WTC11 (cell line): Measurements from ENCODE around the gene CCS. TPM values are rescaled to one million over a fixed set of nuclear protein-coding genes. Genes with fewer than 3 reads are reported as not detected.

Source experiments
- CREM ChIP-seq: sonication (generic); formaldehyde crosslinking; IDR thresholded peaks from 2 replicates; pipeline ENCODE4 v1.8.1; 2022; ENCODE audit warnings: mild to moderate bottlenecking, missing genetic modification reagents, moderate library complexity
- FOXJ3 ChIP-seq: sonication (generic); formaldehyde crosslinking; IDR thresholded peaks from 2 replicates; pipeline ENCODE4 v1.9.0; 2021; ENCODE audit warnings: missing genetic modification reagents, mild to moderate bottlenecking, borderline replicate concordance
- FOXK1 ChIP-seq: sonication (generic); formaldehyde crosslinking; IDR thresholded peaks from 2 replicates; pipeline ENCODE4 v1.8.0; 2022; ENCODE audit warnings: mild to moderate bottlenecking, moderate library complexity, missing genetic modification reagents
- HMGA2 ChIP-seq: fragments of 250-450 bp; sonication (Bioruptor Pico); IDR thresholded peaks from 2 replicates; pipeline ENCODE4 v1.4.0; 2021; ENCODE audit warnings: mild to moderate bottlenecking, moderate library complexity
- NFATC4 ChIP-seq: fragments of 250-450 bp; sonication (Bioruptor Pico); IDR thresholded peaks from 2 replicates; pipeline ENCODE4 v1.9.0; 2021; ENCODE audit warnings: mild to moderate bottlenecking
- PRRX2 ChIP-seq: fragments of 250-450 bp; sonication (Bioruptor Pico); IDR thresholded peaks from 2 replicates; pipeline ENCODE4 v1.8.0; 2021; ENCODE audit warnings: mild to moderate bottlenecking
- TCF7 ChIP-seq: sonication (generic); formaldehyde crosslinking; IDR thresholded peaks from 2 replicates; pipeline ENCODE4 v1.8.0; 2022; ENCODE audit warnings: mild to moderate bottlenecking, low read depth, missing genetic modification reagents, moderate library complexity
- ZNF263 ChIP-seq: sonication (generic); formaldehyde crosslinking; IDR thresholded peaks from 2 replicates; pipeline ENCODE4 v1.8.1; 2022; ENCODE audit warnings: low read depth, mild to moderate bottlenecking, moderate library complexity, missing genetic modification reagents
- ZNF416 ChIP-seq: fragments of 250-450 bp; sonication (Bioruptor Pico); IDR thresholded peaks from 2 replicates; pipeline ENCODE4 v1.9.0; 2021; ENCODE audit warnings: mild to moderate bottlenecking, inconsistent platforms
- ZNF423 ChIP-seq: fragments of 250-450 bp; sonication (Bioruptor Pico); IDR thresholded peaks from 2 replicates; pipeline ENCODE4 v2.1.2; 2022; ENCODE audit warnings: mild to moderate bottlenecking, moderate library complexity
- total RNA-seq: library from RNA; stranded (reverse); gene quantifications from 3 replicates; pipeline ENCODE4 v1.2.3, GENCODE V29; 2021
- TF ChIP-seq, protein P1 (sequence below): sonication (generic); formaldehyde crosslinking; IDR thresholded peaks from 2 replicates; pipeline ENCODE4 v1.8.1; 2022; ENCODE audit warnings: missing genetic modification reagents, borderline replicate concordance
- TF ChIP-seq, protein P2 (sequence below): sonication (generic); formaldehyde crosslinking; IDR thresholded peaks from 2 replicates; pipeline ENCODE4 v1.8.1; 2022; ENCODE audit warnings: low read depth, missing genetic modification reagents, borderline replicate concordance
- TF ChIP-seq, protein P3 (sequence below): sonication (generic); formaldehyde crosslinking; IDR thresholded peaks from 2 replicates; pipeline ENCODE4 v1.8.1; 2023; ENCODE audit warnings: mild to moderate bottlenecking, missing genetic modification reagents
- TF ChIP-seq, protein P4 (sequence below): sonication (generic); formaldehyde crosslinking; IDR thresholded peaks from 2 replicates; pipeline ENCODE4 v1.8.1; 2023; ENCODE audit warnings: mild to moderate bottlenecking, missing genetic modification reagents, moderate library complexity
- TF ChIP-seq, protein P5 (sequence below): fragments of 250-450 bp; sonication (Bioruptor Pico); IDR thresholded peaks from 2 replicates; pipeline ENCODE4 v1.9.0; 2021; ENCODE audit warnings: mild to moderate bottlenecking
- TF ChIP-seq, protein P6 (sequence below): sonication (generic); formaldehyde crosslinking; IDR thresholded peaks from 2 replicates; pipeline ENCODE4 v1.8.1; 2023; ENCODE audit warnings: mild to moderate bottlenecking, missing genetic modification reagents
- TF ChIP-seq, protein P7 (sequence below): sonication (generic); formaldehyde crosslinking; IDR thresholded peaks from 2 replicates; pipeline ENCODE4 v1.8.0; 2022; ENCODE audit warnings: mild to moderate bottlenecking, missing genetic modification reagents
- TF ChIP-seq, protein P8 (sequence below): fragments of 250-450 bp; sonication (Bioruptor Pico); IDR thresholded peaks from 2 replicates; pipeline ENCODE4 v1.9.0; 2021; ENCODE audit warnings: mild to moderate bottlenecking, borderline replicate concordance
- TF ChIP-seq, protein P9 (sequence below): sonication (generic); formaldehyde crosslinking; IDR thresholded peaks from 2 replicates; pipeline ENCODE4 v1.8.1; 2022; ENCODE audit warnings: low read depth, mild to moderate bottlenecking, moderate library complexity, missing genetic modification reagents, borderline replicate concordance
- TF ChIP-seq, protein P10 (sequence below): fragments of 250-450 bp; sonication (Bioruptor Pico); IDR thresholded peaks from 2 replicates; pipeline ENCODE4 v1.9.0; 2021; ENCODE audit warnings: moderate library complexity, mild to moderate bottlenecking, inconsistent platforms, borderline replicate concordance

Gene CCS
- total RNA-seq, 1 experiment from 2014 or later, result 35.9 TPM

DNA sequence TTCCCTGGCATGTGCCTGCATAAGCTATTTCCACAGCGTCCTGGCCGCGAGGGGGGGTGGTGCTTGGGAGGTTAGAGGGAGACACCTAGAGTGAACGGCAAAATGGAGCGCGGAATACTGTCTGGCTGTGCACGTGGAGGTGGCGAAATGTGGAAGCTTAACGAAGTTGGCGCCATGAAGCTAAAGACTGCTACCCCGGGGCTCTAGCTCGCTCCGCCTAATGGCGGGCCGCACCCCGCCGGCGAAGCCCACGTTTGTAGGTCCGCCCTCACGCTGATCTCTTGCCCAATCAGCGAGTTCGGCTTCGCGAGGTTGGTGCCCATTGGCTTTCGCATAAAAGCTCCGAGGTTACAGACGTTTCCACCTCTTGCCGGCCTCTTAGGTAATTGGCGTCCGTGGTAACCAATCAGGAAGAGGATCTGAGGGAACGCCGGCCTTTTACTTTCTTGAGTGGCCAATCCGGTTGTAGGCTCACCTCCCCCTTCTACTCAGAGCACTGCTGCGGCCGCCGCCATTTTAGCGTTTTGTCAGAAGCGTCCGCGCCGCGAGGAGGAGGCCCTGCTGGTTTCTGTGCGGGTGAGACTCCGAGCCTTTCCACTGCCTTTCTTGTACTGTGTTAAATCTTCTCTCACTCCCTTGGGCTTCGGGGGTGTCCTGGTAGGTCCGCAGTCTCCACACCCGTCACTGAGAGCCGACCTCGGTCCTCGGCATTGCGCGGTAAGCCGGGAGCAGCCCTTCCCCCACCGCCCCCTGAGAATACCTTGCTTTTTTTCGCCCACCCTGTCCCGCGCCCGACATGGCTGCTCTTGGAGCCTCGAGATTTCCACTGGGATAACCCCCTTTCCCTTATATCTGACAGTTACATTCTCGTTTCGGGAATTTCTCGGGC, 45.4 kb downstream of the CCS start, which contains the start of gene RBM4 (continued):
- TF ChIP-seq, protein P1, sequence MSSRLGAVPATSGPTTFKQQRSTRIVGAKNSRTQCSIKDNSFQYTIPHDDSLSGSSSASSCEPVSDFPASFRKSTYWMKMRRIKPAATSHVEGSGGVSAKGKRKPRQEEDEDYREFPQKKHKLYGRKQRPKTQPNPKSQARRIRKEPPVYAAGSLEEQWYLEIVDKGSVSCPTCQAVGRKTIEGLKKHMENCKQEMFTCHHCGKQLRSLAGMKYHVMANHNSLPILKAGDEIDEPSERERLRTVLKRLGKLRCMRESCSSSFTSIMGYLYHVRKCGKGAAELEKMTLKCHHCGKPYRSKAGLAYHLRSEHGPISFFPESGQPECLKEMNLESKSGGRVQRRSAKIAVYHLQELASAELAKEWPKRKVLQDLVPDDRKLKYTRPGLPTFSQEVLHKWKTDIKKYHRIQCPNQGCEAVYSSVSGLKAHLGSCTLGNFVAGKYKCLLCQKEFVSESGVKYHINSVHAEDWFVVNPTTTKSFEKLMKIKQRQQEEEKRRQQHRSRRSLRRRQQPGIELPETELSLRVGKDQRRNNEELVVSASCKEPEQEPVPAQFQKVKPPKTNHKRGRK (CRISPR knock-in tag), result no peak
- TF ChIP-seq, protein P2, sequence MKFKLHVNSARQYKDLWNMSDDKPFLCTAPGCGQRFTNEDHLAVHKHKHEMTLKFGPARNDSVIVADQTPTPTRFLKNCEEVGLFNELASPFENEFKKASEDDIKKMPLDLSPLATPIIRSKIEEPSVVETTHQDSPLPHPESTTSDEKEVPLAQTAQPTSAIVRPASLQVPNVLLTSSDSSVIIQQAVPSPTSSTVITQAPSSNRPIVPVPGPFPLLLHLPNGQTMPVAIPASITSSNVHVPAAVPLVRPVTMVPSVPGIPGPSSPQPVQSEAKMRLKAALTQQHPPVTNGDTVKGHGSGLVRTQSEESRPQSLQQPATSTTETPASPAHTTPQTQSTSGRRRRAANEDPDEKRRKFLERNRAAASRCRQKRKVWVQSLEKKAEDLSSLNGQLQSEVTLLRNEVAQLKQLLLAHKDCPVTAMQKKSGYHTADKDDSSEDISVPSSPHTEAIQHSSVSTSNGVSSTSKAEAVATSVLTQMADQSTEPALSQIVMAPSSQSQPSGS, result no peak
- TF ChIP-seq ZNF263 (CRISPR knock-in tag) (0 out of 2 replicates have a peak, but pooled peaks have one; percentile 19), ZNF423 (CRISPR knock-in tag) (no peak), HMGA2 (CRISPR knock-in tag) (no peak), PRRX2 (no peak; the same call in 1 of the 2 replicates), FOXJ3 (no peak), CREM (CRISPR knock-in tag) (peak; percentile 31), TCF7 (CRISPR knock-in tag) (no peak), NFATC4 (CRISPR knock-in tag) (no peak), FOXK1 (CRISPR knock-in tag) (peak; percentile 62), ZNF416 (CRISPR knock-in tag) (peak; percentile 40; the same call in 1 of the 2 replicates)
- TF ChIP-seq, protein P3, sequence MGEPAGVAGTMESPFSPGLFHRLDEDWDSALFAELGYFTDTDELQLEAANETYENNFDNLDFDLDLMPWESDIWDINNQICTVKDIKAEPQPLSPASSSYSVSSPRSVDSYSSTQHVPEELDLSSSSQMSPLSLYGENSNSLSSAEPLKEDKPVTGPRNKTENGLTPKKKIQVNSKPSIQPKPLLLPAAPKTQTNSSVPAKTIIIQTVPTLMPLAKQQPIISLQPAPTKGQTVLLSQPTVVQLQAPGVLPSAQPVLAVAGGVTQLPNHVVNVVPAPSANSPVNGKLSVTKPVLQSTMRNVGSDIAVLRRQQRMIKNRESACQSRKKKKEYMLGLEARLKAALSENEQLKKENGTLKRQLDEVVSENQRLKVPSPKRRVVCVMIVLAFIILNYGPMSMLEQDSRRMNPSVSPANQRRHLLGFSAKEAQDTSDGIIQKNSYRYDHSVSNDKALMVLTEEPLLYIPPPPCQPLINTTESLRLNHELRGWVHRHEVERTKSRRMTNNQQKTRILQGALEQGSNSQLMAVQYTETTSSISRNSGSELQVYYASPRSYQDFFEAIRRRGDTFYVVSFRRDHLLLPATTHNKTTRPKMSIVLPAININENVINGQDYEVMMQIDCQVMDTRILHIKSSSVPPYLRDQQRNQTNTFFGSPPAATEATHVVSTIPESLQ (CRISPR knock-in tag), result no peak
- TF ChIP-seq, protein P4, sequence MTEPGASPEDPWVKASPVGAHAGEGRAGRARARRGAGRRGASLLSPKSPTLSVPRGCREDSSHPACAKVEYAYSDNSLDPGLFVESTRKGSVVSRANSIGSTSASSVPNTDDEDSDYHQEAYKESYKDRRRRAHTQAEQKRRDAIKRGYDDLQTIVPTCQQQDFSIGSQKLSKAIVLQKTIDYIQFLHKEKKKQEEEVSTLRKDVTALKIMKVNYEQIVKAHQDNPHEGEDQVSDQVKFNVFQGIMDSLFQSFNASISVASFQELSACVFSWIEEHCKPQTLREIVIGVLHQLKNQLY (CRISPR knock-in tag), result no peak
- TF ChIP-seq, protein P5, sequence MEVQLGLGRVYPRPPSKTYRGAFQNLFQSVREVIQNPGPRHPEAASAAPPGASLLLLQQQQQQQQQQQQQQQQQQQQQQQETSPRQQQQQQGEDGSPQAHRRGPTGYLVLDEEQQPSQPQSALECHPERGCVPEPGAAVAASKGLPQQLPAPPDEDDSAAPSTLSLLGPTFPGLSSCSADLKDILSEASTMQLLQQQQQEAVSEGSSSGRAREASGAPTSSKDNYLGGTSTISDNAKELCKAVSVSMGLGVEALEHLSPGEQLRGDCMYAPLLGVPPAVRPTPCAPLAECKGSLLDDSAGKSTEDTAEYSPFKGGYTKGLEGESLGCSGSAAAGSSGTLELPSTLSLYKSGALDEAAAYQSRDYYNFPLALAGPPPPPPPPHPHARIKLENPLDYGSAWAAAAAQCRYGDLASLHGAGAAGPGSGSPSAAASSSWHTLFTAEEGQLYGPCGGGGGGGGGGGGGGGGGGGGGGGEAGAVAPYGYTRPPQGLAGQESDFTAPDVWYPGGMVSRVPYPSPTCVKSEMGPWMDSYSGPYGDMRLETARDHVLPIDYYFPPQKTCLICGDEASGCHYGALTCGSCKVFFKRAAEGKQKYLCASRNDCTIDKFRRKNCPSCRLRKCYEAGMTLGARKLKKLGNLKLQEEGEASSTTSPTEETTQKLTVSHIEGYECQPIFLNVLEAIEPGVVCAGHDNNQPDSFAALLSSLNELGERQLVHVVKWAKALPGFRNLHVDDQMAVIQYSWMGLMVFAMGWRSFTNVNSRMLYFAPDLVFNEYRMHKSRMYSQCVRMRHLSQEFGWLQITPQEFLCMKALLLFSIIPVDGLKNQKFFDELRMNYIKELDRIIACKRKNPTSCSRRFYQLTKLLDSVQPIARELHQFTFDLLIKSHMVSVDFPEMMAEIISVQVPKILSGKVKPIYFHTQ, result no peak; the same call in 1 of the 2 replicates
- TF ChIP-seq, protein P6, sequence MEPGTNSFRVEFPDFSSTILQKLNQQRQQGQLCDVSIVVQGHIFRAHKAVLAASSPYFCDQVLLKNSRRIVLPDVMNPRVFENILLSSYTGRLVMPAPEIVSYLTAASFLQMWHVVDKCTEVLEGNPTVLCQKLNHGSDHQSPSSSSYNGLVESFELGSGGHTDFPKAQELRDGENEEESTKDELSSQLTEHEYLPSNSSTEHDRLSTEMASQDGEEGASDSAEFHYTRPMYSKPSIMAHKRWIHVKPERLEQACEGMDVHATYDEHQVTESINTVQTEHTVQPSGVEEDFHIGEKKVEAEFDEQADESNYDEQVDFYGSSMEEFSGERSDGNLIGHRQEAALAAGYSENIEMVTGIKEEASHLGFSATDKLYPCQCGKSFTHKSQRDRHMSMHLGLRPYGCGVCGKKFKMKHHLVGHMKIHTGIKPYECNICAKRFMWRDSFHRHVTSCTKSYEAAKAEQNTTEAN (CRISPR knock-in tag), result peak; percentile 80; the same call in 1 of the 2 replicates
- TF ChIP-seq, protein P7, sequence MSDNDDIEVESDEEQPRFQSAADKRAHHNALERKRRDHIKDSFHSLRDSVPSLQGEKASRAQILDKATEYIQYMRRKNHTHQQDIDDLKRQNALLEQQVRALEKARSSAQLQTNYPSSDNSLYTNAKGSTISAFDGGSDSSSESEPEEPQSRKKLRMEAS (CRISPR knock-in tag), result peak; percentile 90
- TF ChIP-seq, protein P8, sequence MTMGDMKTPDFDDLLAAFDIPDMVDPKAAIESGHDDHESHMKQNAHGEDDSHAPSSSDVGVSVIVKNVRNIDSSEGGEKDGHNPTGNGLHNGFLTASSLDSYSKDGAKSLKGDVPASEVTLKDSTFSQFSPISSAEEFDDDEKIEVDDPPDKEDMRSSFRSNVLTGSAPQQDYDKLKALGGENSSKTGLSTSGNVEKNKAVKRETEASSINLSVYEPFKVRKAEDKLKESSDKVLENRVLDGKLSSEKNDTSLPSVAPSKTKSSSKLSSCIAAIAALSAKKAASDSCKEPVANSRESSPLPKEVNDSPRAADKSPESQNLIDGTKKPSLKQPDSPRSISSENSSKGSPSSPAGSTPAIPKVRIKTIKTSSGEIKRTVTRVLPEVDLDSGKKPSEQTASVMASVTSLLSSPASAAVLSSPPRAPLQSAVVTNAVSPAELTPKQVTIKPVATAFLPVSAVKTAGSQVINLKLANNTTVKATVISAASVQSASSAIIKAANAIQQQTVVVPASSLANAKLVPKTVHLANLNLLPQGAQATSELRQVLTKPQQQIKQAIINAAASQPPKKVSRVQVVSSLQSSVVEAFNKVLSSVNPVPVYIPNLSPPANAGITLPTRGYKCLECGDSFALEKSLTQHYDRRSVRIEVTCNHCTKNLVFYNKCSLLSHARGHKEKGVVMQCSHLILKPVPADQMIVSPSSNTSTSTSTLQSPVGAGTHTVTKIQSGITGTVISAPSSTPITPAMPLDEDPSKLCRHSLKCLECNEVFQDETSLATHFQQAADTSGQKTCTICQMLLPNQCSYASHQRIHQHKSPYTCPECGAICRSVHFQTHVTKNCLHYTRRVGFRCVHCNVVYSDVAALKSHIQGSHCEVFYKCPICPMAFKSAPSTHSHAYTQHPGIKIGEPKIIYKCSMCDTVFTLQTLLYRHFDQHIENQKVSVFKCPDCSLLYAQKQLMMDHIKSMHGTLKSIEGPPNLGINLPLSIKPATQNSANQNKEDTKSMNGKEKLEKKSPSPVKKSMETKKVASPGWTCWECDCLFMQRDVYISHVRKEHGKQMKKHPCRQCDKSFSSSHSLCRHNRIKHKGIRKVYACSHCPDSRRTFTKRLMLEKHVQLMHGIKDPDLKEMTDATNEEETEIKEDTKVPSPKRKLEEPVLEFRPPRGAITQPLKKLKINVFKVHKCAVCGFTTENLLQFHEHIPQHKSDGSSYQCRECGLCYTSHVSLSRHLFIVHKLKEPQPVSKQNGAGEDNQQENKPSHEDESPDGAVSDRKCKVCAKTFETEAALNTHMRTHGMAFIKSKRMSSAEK, result peak; percentile 42; the same call in 1 of the 2 replicates
- TF ChIP-seq, protein P9, sequence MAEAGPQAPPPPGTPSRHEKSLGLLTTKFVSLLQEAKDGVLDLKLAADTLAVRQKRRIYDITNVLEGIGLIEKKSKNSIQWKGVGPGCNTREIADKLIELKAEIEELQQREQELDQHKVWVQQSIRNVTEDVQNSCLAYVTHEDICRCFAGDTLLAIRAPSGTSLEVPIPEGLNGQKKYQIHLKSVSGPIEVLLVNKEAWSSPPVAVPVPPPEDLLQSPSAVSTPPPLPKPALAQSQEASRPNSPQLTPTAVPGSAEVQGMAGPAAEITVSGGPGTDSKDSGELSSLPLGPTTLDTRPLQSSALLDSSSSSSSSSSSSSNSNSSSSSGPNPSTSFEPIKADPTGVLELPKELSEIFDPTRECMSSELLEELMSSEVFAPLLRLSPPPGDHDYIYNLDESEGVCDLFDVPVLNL (CRISPR knock-in tag), result peak; percentile 71; the same call in 1 of the 2 replicates
- TF ChIP-seq, protein P10, sequence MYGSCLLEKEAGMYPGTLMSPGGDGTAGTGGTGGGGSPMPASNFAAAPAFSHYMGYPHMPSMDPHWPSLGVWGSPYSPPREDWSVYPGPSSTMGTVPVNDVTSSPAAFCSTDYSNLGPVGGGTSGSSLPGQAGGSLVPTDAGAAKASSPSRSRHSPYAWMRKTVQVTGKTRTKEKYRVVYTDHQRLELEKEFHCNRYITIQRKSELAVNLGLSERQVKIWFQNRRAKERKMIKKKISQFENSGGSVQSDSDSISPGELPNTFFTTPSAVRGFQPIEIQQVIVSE (CRISPR knock-in tag), result no peak; the same call in 1 of the 2 replicates
